RWPE1 (cell line): ENCODE measurements around the gene MYO16.
A peak's percentile ranks its signal among the peaks of the same experiment; 100 is the strongest.

Experiments
- CTCF ChIA-PET: fragments of 350-600 bp; sonication (Branson Sonifier 250); formaldehyde crosslinking; extraction: SDS; loops from one replicate; lab custom pipeline; 2021; lab: Yijun Ruan, JAX
- POLR2A ChIA-PET: fragments of 400-600 bp; formaldehyde crosslinking; extraction: SDS; loops from one replicate; lab custom pipeline; 2020; ENCODE audit warnings: antibody characterized with exemption; ENCODE audit not compliant: low non-redundant PET; lab: Yijun Ruan, JAX
- DNase-seq: peaks from one replicate; pipeline ENCODE4 v3.0.0; 2012; ENCODE audit warnings: low spot score
- H3K27ac ChIP-seq: fragments of 450-650 bp; 2 replicates; pipeline ENCODE4 v1.5.1; 2017
- TF ChIP-seq, protein P1 (sequence below): fragments of 450-650 bp; conservative IDR thresholded peaks from 2 replicates; pipeline ENCODE4 v1.5.1; 2017; ENCODE audit warnings: low read depth, mild to moderate bottlenecking

Gene MYO16

DNA sequence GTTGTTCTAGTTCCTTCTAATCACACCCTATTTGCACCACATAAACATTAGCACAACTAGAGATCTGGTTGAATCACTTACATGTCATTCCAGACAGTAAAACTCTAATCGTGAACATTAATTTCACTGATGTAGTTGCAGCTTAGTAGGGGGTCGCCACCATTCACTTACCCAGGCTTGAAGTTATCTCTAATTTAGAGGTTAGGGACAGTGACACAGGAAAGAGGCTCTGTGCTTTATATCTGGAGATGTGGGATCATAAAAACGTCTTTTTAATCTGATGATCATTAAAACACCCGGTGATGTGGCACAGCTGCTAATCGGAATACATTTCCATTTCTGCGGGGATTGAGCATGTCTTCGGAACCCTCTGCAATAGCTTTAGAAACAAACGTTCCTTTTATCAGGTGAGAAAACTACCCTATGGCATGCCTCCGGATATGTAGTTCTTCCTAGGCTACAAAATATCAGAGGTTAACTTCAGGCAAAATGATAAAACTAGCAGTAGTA, 523.0 kb downstream of the MYO16 start:
- TF ChIP-seq, protein P1, sequence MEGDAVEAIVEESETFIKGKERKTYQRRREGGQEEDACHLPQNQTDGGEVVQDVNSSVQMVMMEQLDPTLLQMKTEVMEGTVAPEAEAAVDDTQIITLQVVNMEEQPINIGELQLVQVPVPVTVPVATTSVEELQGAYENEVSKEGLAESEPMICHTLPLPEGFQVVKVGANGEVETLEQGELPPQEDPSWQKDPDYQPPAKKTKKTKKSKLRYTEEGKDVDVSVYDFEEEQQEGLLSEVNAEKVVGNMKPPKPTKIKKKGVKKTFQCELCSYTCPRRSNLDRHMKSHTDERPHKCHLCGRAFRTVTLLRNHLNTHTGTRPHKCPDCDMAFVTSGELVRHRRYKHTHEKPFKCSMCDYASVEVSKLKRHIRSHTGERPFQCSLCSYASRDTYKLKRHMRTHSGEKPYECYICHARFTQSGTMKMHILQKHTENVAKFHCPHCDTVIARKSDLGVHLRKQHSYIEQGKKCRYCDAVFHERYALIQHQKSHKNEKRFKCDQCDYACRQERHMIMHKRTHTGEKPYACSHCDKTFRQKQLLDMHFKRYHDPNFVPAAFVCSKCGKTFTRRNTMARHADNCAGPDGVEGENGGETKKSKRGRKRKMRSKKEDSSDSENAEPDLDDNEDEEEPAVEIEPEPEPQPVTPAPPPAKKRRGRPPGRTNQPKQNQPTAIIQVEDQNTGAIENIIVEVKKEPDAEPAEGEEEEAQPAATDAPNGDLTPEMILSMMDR: no peak
- no peak overlapping the region for H3K27ac ChIP-seq
- DNase-seq: no peak
- POLR2A ChIA-PET: no interaction called here
- CTCF ChIA-PET: interaction anchor here (1.2 kb wide), 1 partner anchor 191 kb away, joined by 4 read pairs; no protein-coding TSS in a partner anchor

DNA sequence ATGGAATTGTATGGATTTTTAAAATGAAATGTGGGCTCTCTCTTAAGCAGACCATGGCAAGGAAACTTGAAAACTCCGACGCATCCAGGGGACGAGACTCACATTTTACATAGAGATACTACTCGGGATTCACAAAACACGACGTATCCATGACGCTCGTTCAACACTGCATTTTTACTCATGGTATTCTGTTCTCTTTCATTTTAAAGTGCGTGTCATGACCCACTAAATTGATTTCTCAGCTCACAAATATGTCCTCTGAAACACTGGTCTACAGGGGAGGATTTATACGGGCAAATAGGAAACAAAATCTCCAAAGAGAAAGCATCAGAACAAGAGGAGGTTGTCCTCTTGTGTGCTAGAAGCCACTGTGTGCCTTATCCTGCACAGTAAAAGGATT, 523.5 kb downstream of the MYO16 start:
- POLR2A ChIA-PET: no interaction called here
- H3K27ac ChIP-seq: no peak overlapping the region

DNA sequence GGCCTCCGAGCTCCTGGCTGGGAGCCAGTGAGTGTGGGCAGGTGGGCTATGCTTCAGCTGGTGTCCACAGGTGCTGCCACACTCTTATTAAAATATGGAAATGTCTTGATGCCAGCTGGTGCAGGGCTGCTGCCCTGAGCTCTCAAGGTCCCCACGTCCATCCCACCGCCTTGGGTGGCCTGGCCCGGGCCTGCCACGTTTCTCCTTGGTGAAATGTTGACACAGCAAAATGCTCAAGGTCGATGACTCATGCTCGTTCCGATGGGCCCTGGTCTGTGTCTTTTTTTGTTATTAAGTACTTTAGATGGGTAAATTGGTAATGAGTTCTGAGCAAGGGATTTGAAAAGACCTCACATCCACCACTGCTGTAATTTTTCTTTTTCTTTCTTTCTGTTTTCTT, 524.7 kb downstream of the MYO16 start:
- TF ChIP-seq, protein P1: no peak
- CTCF ChIA-PET: interaction anchor here (0.7 kb wide), 2 partner anchors 193 to 630 kb away, joined by 3 read pairs; no protein-coding TSS in a partner anchor
- no peak for DNase-seq
- POLR2A ChIA-PET: no interaction called here
- H3K27ac ChIP-seq: peak overlapping the region; percentile 100

More for the DNA sequence above, 523.5 kb downstream of the MYO16 start:
- no peak for DNase-seq
- CTCF ChIA-PET: no interaction called here
- TF ChIP-seq, protein P1: no peak

DNA sequence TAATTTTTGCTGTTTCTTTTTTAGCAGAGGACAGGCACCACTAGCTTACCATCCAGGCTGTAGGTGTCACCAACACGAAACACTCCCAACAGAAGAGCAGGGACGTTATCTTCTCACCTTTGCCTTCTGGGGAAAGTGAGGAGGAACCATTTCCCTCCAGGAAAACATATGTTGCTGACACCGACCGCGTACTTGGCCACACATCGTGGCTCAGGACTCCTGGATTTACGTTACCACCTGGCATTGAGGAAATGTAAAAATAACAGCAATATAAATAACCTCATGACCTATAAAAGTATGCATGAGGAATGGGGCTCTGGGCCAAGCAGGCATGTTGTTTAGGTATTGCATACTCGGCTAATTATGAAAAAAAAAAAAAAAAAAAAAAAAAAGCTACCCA, 525.1 kb downstream of the MYO16 start:
- POLR2A ChIA-PET: interaction anchor here (0.7 kb wide), 1 partner anchor 102 kb away, joined by 3 read pairs; no protein-coding TSS in a partner anchor
- CTCF ChIA-PET: interaction anchor here (0.7 kb wide), 1 partner anchor 193 kb away, joined by 3 read pairs; no protein-coding TSS in a partner anchor
- TF ChIP-seq, protein P1: no peak
- H3K27ac ChIP-seq: peak overlapping the region; percentile 100
- no peak for DNase-seq

DNA sequence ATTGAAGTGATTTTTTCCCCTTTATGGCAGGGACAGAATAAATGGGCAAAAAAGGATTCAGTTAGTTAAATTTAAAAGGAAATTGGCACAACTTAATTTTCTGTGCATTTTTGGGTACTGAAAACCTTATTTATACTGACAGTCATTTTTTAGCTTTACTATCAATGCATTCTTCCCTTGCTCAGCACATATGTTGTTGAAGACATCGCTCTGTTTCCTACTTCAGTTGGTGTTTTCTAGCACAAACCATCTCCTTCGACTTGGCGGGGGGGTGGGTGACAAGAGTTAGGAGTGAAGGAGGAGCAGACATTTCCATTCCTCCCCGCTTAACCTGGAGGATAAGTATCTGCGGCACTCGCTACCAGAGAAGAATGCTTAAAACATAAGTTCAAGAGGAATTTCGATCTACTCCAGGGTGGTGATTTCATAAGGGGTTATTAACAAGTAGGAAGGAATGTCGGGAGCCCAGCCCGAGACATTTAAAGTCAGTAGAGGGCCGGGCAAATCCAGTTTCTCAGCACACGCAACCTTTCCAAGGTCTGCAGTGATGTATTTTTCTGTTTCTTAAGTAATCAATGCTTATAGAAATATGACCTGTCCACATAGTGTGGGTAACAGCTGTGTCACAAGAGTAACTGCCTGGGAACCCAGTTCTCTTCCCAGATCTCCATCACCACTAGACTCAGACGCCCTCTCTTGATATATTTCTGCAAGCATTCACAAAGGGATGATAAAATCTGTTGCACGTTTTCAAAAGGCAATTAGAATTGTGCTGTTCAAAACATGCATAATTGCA, 525.8 kb downstream of the MYO16 start:
- TF ChIP-seq, protein P1: no peak
- peak overlapping the region; percentile 100 for H3K27ac ChIP-seq
- DNase-seq: peak; percentile 74
- ChIA-PET POLR2A (interaction anchor here (0.7 kb wide), 1 partner anchor 101 kb away, joined by 3 read pairs; no protein-coding TSS in a partner anchor), CTCF (interaction anchor here (0.6 to 0.7 kb wide), 2 partner anchors 16 to 194 kb away, joined by 3 to 4 read pairs; no protein-coding TSS in a partner anchor)

DNA sequence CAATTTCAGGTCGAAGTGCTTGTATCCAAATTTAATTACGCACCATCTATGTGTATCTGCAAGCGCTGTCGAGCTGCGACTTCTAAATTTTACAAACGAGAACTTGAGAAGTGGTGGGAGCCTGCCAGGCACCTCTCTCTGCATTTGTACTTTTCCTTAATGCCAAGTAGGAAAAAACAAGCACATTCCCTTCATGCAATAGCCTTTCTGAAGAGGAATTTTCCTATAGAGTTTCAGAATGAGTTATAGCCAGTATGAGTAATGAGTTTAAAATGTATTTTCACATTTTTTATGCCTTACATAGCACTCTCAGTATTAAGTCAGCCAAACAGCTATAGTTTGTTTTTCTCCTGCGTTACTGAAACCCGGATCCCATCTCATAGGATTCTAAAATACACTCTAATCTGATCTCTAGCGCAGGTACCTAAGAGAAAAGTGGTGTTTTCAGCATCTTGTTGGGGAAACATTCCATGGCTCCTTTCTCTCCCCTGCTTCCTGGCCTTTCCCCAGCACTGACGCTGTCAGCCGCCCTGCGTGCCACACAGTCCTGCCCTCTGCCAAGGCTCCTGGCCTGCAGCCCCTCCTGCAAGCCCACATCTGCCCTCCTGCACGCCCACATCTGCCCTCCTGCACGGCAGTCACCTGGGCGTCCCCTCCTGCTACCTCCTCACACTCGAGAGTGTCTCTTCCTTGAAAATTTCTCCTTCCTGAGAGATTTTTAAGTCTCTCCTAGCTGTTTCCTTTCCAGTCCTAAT, 526.9 kb downstream of the MYO16 start:
- ChIA-PET POLR2A (no interaction called here), CTCF (interaction anchor here (0.6 kb wide), 1 partner anchor 15 kb away, joined by 4 read pairs; no protein-coding TSS in a partner anchor)
- peak overlapping the region; percentile 100 for H3K27ac ChIP-seq
- TF ChIP-seq, protein P1: no peak
- peak; percentile 69 for DNase-seq
